Measurements from ENCODE around the gene SUCLG1.

SUCLG1 gene

GRCh38 chr2:84383271-84383670 lies 75.8 kb downstream of the SUCLG1 start:
- H3K4me3 ChIP-seq (ENCODE audit: low read depth in 1 of 2, low read length in 2 of 2), result no peak overlapping the region
- no peak overlapping the region for H2AFZ ChIP-seq (ENCODE audit: low read depth, low read length)
- no peaks in the 10 kb centered on the region for H4K20me1 ChIP-seq (ENCODE audit: insufficient read depth, low read length)
- H3K27ac ChIP-seq (ENCODE audit: low read length), result no peak overlapping the region
- no peaks in the 10 kb centered on the region for H3K9me3 ChIP-seq (ENCODE audit: insufficient read depth, low read length, severe bottlenecking)
- TF ChIP-seq EZH2 (IDR thresholded peaks at IDR 0.05; ENCODE audit: borderline replicate concordance, low read depth, low read length, severe bottlenecking) (no peak), CTCF (IDR thresholded peaks at IDR 0.05; ENCODE audit: borderline replicate concordance, extremely low read depth, low read length, poor library complexity, severe bottlenecking) (no peak)
- ATAC-seq (ENCODE audit: insufficient read depth, low read depth) (no peak), DNase-seq (no peak)
- no peaks in the 10 kb centered on the region for H3K36me3 ChIP-seq (ENCODE audit: insufficient read depth, low read length)
- no peaks in the 10 kb centered on the region for H3K79me2 ChIP-seq (ENCODE audit: insufficient read depth, low read length)
- H3K27me3 ChIP-seq (ENCODE audit: insufficient read depth, low read length, poor library complexity), result peaks cover 4% of the 10 kb centered on the region
- H3K4me2 ChIP-seq (ENCODE audit: insufficient read depth, low read length), result no peak overlapping the region
- H3K9ac ChIP-seq (ENCODE audit: low read depth, low read length), result no peak overlapping the region
- H3K4me1 ChIP-seq (ENCODE audit: insufficient read depth, low read length), result no peaks in the 10 kb centered on the region

GRCh38 chr2:84380875-84381274 lies 78.2 kb downstream of the SUCLG1 start:
- Histone ChIP-seq H3K9me3 (ENCODE audit: insufficient read depth, low read length, severe bottlenecking) (no peaks in the 10 kb centered on the region), H3K4me1 (ENCODE audit: insufficient read depth, low read length) (no peaks in the 10 kb centered on the region), H3K9ac (ENCODE audit: low read depth, low read length) (no peak overlapping the region), H3K4me2 (ENCODE audit: insufficient read depth, low read length) (no peak overlapping the region), H3K4me3 (ENCODE audit: low read depth in 1 of 2, low read length in 2 of 2) (no peak overlapping the region), H2AFZ (ENCODE audit: low read depth, low read length) (no peak overlapping the region), H4K20me1 (ENCODE audit: insufficient read depth, low read length) (no peaks in the 10 kb centered on the region), H3K36me3 (ENCODE audit: insufficient read depth, low read length) (no peaks in the 10 kb centered on the region), H3K27ac (ENCODE audit: low read length) (no peak overlapping the region), H3K27me3 (ENCODE audit: insufficient read depth, low read length, poor library complexity) (no peaks in the 10 kb centered on the region), H3K79me2 (ENCODE audit: insufficient read depth, low read length) (no peaks in the 10 kb centered on the region)
- ATAC-seq (ENCODE audit: insufficient read depth, low read depth) (no peak), DNase-seq (no peak)
- TF ChIP-seq EZH2 (IDR thresholded peaks at IDR 0.05; ENCODE audit: borderline replicate concordance, low read depth, low read length, severe bottlenecking) (no peak), CTCF (IDR thresholded peaks at IDR 0.05; ENCODE audit: borderline replicate concordance, extremely low read depth, low read length, poor library complexity, severe bottlenecking) (no peak)

GRCh38 chr2:84378960-84379359 lies 80.1 kb downstream of the SUCLG1 start:
- Histone ChIP-seq H3K27me3 (ENCODE audit: insufficient read depth, low read length, poor library complexity) (no peaks in the 10 kb centered on the region), H3K36me3 (ENCODE audit: insufficient read depth, low read length) (no peaks in the 10 kb centered on the region), H3K27ac (ENCODE audit: low read length) (no peak overlapping the region), H3K9ac (ENCODE audit: low read depth, low read length) (no peak overlapping the region), H4K20me1 (ENCODE audit: insufficient read depth, low read length) (no peaks in the 10 kb centered on the region), H2AFZ (ENCODE audit: low read depth, low read length) (no peak overlapping the region), H3K4me3 (ENCODE audit: low read depth in 1 of 2, low read length in 2 of 2) (no peak overlapping the region), H3K4me1 (ENCODE audit: insufficient read depth, low read length) (no peaks in the 10 kb centered on the region), H3K4me2 (ENCODE audit: insufficient read depth, low read length) (no peak overlapping the region), H3K79me2 (ENCODE audit: insufficient read depth, low read length) (no peaks in the 10 kb centered on the region), H3K9me3 (ENCODE audit: insufficient read depth, low read length, severe bottlenecking) (no peaks in the 10 kb centered on the region)
- no peak for ATAC-seq (ENCODE audit: insufficient read depth, low read depth)
- TF ChIP-seq EZH2 (IDR thresholded peaks at IDR 0.05; ENCODE audit: borderline replicate concordance, low read depth, low read length, severe bottlenecking), result no peak
- no peak for TF ChIP-seq CTCF (IDR thresholded peaks at IDR 0.05; ENCODE audit: borderline replicate concordance, extremely low read depth, low read length, poor library complexity, severe bottlenecking)
- no peak for DNase-seq

- Histone ChIP-seq H3K36me3 (ENCODE audit: insufficient read depth, low read length) (no peaks in the 10 kb centered on the region), H3K27me3 (ENCODE audit: insufficient read depth, low read length, poor library complexity) (no peaks in the 10 kb centered on the region), H3K4me2 (ENCODE audit: insufficient read depth, low read length) (no peak overlapping the region), H3K79me2 (ENCODE audit: insufficient read depth, low read length) (no peaks in the 10 kb centered on the region), H3K4me3 (ENCODE audit: low read depth in 1 of 2, low read length in 2 of 2) (no peak overlapping the region), H3K9ac (ENCODE audit: low read depth, low read length) (no peak overlapping the region), H3K9me3 (ENCODE audit: insufficient read depth, low read length, severe bottlenecking) (no peaks in the 10 kb centered on the region), H3K27ac (ENCODE audit: low read length) (no peak overlapping the region), H3K4me1 (ENCODE audit: insufficient read depth, low read length) (no peaks in the 10 kb centered on the region), H4K20me1 (ENCODE audit: insufficient read depth, low read length) (no peaks in the 10 kb centered on the region), H2AFZ (ENCODE audit: low read depth, low read length) (no peak overlapping the region)
- DNase-seq (no peak), ATAC-seq (ENCODE audit: insufficient read depth, low read depth) (no peak)
- TF ChIP-seq CTCF (IDR thresholded peaks at IDR 0.05; ENCODE audit: borderline replicate concordance, extremely low read depth, low read length, poor library complexity, severe bottlenecking) (no peak), EZH2 (IDR thresholded peaks at IDR 0.05; ENCODE audit: borderline replicate concordance, low read depth, low read length, severe bottlenecking) (no peak)
Observed at GRCh38 chr2:84375020-84375419, 84.1 kb downstream of the SUCLG1 start.
